Tibial nerve (tissue), 4 donors: Measurements from ENCODE around the gene PRR14. TPM values are rescaled to one million over a fixed set of nuclear protein-coding genes. Genes with fewer than 3 reads are reported as not detected.
A peak's percentile ranks its signal among the peaks of the same experiment; 100 is the strongest.

Experiments used
- DNase-seq, 2 donors: peaks; one replicate each; pipeline ENCODE4 v3.0.0-alpha.2; 2019; ENCODE audit warnings: low spot score in 2 of 2
- H3K27ac ChIP-seq, 4 donors: fragments of 200-600 bp; sonication (generic) in 3 of 4; one replicate each; pipeline ENCODE4 v1.5.1; 2017 to 2019; ENCODE audit warnings: mild to moderate bottlenecking in 1 of 4
- H3K27me3 ChIP-seq, 2 donors: fragments of 200-600 bp; sonication (generic) in 1 of 2; one replicate each; pipeline versions ENCODE4 v1.5.1 to v1.6.0; 2017 to 2019
- H3K36me3 ChIP-seq, 3 donors: fragments of 200-600 bp; sonication (generic); one replicate each; pipeline ENCODE4 v1.5.1; 2018 to 2019
- H3K4me1 ChIP-seq, 4 donors: fragments of 200-600 bp; sonication (generic) in 3 of 4; one replicate each; pipeline ENCODE4 v1.5.1; 2017 to 2019
- H3K4me3 ChIP-seq, 4 donors: fragments of 200-600 bp; sonication (generic) in 3 of 4; one replicate each; pipeline ENCODE4 v1.5.1; 2017 to 2019; ENCODE audit warnings: mild to moderate bottlenecking in 1 of 4, moderate library complexity in 1 of 4
- H3K9me3 ChIP-seq, 4 donors: fragments of 200-600 bp; sonication (generic) in 3 of 4; one replicate each; pipeline ENCODE4 v1.5.1; 2017 to 2019
- EP300 ChIP-seq, 2 donors: sonication (generic); formaldehyde crosslinking; IDR thresholded peaks; one replicate each; pipeline ENCODE4 v1.6.1; 2017; ENCODE audit warnings: antibody characterized with exemption in 2 of 2, mild to moderate bottlenecking in 1 of 2
- POLR2A ChIP-seq, 2 donors: fragments of 450-650 bp; IDR thresholded peaks; one replicate each; pipeline ENCODE4 v1.6.1; 2017; ENCODE audit warnings: antibody characterized with exemption in 2 of 2, mild to moderate bottlenecking in 2 of 2, moderate library complexity in 2 of 2
- WGBS, 2 donors: methylation state at CpG; one replicate each; pipeline ENCODE4 v1.1.5; 2018; 5-methylcytosine and 5-hydroxymethylcytosine counted together
- total RNA-seq, 4 donors: library from RNA; depleted of rRNA; stranded (reverse); fragments of >200 nt; gene quantifications; one replicate each; pipeline ENCODE4 v1.1.0, GENCODE V29; 2016
- TF ChIP-seq, protein P1 (sequence below), 5 experiments: fragments of 200-600 bp in 3 of 5; fragments of 450-650 bp in 2 of 5; sonication (generic) in 3 of 5; IDR thresholded peaks; one replicate each; pipeline ENCODE4 v1.5.1; 2016 to 2019; ENCODE audit warnings: antibody characterized with exemption in 5 of 5, mild to moderate bottlenecking in 3 of 5, moderate library complexity in 2 of 5

The PRR14 gene
- total RNA-seq, 4 donors from 2014 or later = 37.4 to 43.7 (median 40.1) TPM

DNA sequence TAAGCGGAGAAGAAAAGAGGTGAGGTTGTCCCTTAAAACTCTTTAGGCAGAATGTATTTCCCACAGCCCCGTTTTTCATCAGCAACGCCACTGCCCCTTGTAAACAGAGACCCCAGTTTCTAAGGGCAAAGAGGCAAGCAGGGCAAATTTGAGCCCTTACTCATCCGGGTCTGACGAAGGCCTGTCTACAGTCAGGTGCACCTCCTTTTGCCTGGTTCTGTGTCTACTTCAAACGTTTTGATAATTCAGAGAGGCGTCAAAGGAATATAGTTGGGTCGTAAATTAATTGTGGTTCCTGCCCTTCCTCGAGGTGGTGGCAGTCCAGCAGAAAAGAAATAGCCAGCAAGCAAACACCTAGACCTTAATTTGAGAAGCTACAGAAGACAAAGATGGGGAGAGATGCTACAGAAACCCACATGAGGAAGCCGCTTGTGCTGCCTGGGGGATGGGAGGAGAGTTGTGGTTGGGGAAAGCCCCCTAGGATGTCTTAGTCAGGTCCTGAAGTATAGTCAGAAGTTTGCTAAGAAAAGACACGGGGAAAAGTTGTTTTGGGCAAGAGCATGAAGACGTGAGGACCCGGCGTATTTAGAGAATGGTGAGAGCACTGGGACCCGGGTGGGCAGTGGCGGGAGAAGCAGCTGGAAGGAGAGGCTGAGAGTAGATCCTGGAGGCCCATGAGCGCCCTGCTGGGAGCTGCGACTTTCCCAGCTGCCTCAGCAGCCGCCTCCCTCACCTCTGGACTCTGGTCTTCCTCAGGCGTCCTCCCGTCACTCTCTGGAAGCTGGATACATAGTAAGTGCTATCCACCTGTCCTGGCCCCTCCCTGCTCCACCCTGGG is 9.9 kb downstream of the PRR14 start:
- Histone ChIP-seq H3K4me1 (peaks cover 0 to 69% (median 34%) of the 10 kb centered on the region in 4 donors), H3K27me3 (no peaks in the 10 kb centered on the region), H3K9me3 (no peaks in the 10 kb centered on the region), H3K36me3 (peaks cover 5 to 62% (median 7%) of the 10 kb centered on the region in 3 donors), H3K27ac (peak overlapping the region in 3 of 4 donors; percentile 94 to 100 (median 99)), H3K4me3 (peak overlapping the region; percentile 83 to 100 (median 91))
- TF ChIP-seq POLR2A (IDR thresholded peaks at IDR 0.05) (no peak), EP300 (IDR thresholded peaks at IDR 0.05) (no peak)
- TF ChIP-seq, protein P1, sequence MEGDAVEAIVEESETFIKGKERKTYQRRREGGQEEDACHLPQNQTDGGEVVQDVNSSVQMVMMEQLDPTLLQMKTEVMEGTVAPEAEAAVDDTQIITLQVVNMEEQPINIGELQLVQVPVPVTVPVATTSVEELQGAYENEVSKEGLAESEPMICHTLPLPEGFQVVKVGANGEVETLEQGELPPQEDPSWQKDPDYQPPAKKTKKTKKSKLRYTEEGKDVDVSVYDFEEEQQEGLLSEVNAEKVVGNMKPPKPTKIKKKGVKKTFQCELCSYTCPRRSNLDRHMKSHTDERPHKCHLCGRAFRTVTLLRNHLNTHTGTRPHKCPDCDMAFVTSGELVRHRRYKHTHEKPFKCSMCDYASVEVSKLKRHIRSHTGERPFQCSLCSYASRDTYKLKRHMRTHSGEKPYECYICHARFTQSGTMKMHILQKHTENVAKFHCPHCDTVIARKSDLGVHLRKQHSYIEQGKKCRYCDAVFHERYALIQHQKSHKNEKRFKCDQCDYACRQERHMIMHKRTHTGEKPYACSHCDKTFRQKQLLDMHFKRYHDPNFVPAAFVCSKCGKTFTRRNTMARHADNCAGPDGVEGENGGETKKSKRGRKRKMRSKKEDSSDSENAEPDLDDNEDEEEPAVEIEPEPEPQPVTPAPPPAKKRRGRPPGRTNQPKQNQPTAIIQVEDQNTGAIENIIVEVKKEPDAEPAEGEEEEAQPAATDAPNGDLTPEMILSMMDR (IDR thresholded peaks at IDR 0.05) = no peak
- WGBS, 2 donors = 34 to 36% methylated on average over 21 of the region's 21 CpGs
- DNase-seq = no peak

DNA sequence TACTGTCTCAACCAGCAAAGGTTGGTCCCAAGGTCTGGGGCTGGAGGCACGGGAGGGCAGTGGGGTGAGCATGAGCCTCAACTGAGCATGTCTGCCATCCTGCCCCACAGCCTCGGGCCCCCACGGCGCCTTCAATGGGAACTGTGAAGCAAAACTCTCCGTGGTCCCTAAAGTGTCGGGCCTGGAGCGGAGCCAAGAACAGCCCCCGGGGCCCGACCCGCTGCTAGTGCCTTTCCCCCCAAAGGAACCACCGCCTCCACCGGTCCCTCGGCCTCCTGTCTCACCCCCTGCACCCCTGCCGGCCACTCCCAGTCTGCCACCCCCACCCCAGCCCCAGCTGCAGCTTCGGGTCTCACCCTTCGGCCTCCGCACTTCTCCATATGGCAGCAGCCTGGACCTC is 11.7 kb downstream of the PRR14 start:
- no peak overlapping the region for H3K4me3 ChIP-seq
- H3K36me3 ChIP-seq = peaks cover 5 to 67% (median 24%) of the 10 kb centered on the region in 3 donors
- no peak overlapping the region for H3K27ac ChIP-seq
- H3K4me1 ChIP-seq = peaks cover 0 to 53% (median 28%) of the 10 kb centered on the region in 4 donors
- H3K9me3 ChIP-seq = no peaks in the 10 kb centered on the region
- TF ChIP-seq, protein P1 (IDR thresholded peaks at IDR 0.05) = no peak
- TF ChIP-seq EP300 (IDR thresholded peaks at IDR 0.05) = no peak
- no peak for TF ChIP-seq POLR2A (IDR thresholded peaks at IDR 0.05)
- DNase-seq = no peak
- 51 to 52% methylated on average over 17 of the region's 17 CpGs for WGBS, 2 donors
- no peaks in the 10 kb centered on the region for H3K27me3 ChIP-seq

DNA sequence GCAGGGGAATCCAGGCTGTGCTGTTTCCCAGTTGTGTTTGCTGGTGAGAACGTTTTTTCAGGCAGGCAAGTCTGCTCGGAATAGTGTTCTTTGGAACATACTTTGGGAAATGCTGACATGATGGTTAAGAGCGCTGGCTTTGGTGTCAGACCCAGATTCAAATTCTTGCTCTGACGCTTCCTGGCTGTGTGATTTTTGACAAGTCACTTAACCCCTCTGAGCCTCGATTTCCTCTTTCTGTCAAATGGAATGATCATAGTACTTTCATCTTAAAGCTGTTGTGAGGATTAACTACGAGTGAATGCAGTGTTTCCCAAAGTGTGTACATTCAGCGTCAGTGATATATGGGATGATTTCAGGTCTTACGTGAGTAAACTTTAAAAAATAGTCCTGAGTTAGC is 12.3 kb downstream of the PRR14 start:
- H3K27ac ChIP-seq = no peak overlapping the region
- DNase-seq = no peak
- no peaks in the 10 kb centered on the region for H3K27me3 ChIP-seq
- H3K4me1 ChIP-seq = peaks cover 0 to 51% (median 26%) of the 10 kb centered on the region in 4 donors
- WGBS, 2 donors = 78 to 80% methylated on average over 8 of the region's 8 CpGs
- TF ChIP-seq, protein P1 (IDR thresholded peaks at IDR 0.05) = no peak
- TF ChIP-seq EP300 (IDR thresholded peaks at IDR 0.05) (no peak), POLR2A (IDR thresholded peaks at IDR 0.05) (no peak)
- H3K4me3 ChIP-seq = no peak overlapping the region
- peaks cover 5 to 73% (median 27%) of the 10 kb centered on the region in 3 donors for H3K36me3 ChIP-seq
- H3K9me3 ChIP-seq = no peaks in the 10 kb centered on the region

DNA sequence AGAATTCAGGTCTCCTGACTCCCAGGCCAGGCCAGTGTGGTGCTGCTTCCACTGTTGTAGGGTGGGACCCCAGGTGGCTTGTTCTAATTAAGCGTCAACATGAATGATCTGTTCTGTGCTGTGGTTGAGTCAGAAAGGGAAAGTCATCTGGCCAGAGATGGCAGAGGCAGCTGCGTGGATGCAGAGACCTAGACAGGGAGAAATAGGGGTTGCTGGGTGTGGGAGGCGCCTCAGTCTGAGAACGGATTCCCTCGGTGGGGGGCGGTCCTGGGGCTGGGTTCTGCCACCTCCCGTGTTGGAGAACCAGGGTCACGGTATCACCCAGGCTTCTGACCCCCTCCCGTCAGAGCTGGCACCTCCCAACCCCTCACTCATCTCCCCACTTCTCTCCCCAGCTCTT is 13.1 kb downstream of the PRR14 start:
- 69 to 77% methylated on average over 9 of the region's 9 CpGs for WGBS, 2 donors
- H3K36me3 ChIP-seq = peaks cover 5 to 81% (median 29%) of the 10 kb centered on the region in 3 donors
- no peak for DNase-seq
- H3K27ac ChIP-seq = no peak overlapping the region
- H3K4me1 ChIP-seq = peaks cover 0 to 51% (median 26%) of the 10 kb centered on the region in 4 donors
- no peaks in the 10 kb centered on the region for H3K27me3 ChIP-seq
- H3K9me3 ChIP-seq = no peaks in the 10 kb centered on the region
- no peak overlapping the region for H3K4me3 ChIP-seq
- TF ChIP-seq POLR2A (IDR thresholded peaks at IDR 0.05) (no peak), EP300 (IDR thresholded peaks at IDR 0.05) (no peak)
- TF ChIP-seq, protein P1 (IDR thresholded peaks at IDR 0.05) = no peak

DNA sequence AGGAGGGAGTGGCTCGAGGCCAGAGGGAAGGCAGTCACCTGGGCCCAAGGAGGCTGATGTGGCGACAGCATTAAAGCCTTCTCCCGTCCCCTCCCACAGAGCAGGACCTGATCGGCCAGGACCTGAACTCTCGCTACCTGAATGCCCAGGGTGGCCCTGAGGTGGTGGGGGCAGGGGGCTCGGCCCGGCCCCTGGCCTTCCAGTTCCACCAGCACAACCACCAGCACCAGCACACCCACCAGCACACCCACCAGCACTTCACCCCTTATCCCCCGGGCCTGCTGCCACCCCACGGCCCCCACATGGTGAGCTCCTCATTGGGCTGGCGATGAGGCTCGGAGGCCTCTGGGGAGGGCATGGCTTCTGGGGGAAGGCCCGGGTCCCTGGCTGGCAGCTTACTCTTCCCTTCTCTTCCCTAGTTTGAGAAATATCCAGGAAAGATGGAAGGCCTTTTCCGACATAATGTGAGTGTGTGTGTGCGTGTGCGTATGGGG is 13.9 kb downstream of the PRR14 start:
- H3K27me3 ChIP-seq = no peaks in the 10 kb centered on the region
- peaks cover 0 to 51% (median 26%) of the 10 kb centered on the region in 4 donors for H3K4me1 ChIP-seq
- H3K36me3 ChIP-seq = peaks cover 5 to 89% (median 37%) of the 10 kb centered on the region in 3 donors
- no peak overlapping the region for H3K27ac ChIP-seq
- no peak for DNase-seq
- TF ChIP-seq, protein P1 (IDR thresholded peaks at IDR 0.05) = no peak
- TF ChIP-seq POLR2A (IDR thresholded peaks at IDR 0.05) (no peak), EP300 (IDR thresholded peaks at IDR 0.05) (no peak)
- WGBS, 2 donors = 79 to 89% methylated on average over 12 to 13 of the region's 15 CpGs
- no peaks in the 10 kb centered on the region for H3K9me3 ChIP-seq
- no peak overlapping the region for H3K4me3 ChIP-seq
